ENCODE data around the gene CLRN3. TPM values are rescaled to one million over a fixed set of nuclear protein-coding genes. Genes with fewer than 3 reads are reported as not detected.

Gene CLRN3
- total RNA-seq = not detected
- not detected for polyA plus RNA-seq

- peaks cover 15% of the 10 kb centered on the region for H3K27me3 Mint-ChIP-seq
- Histone ChIP-seq H3K27ac (ENCODE audit: insufficient read depth, low read length, poor library complexity, severe bottlenecking) (no peak within 1 kb of the TSS), H3K27me3 (ENCODE audit: control insufficient read depth, insufficient read depth, low read length) (no peaks in the 10 kb centered on the region), H3K36me3 (ENCODE audit: control insufficient read depth, insufficient read depth, low read length) (no peaks in the 10 kb centered on the region), H3K4me3 (ENCODE audit: low read depth, low read length) (no peak within 1 kb of the TSS), H3K9me3 (ENCODE audit: control insufficient read depth in 2 of 2, low read length in 2 of 2) (no peaks in the 10 kb centered on the region), H3K4me1 (ENCODE audit: control insufficient read depth, insufficient read depth, low read length, poor library complexity, severe bottlenecking) (no peaks in the 10 kb centered on the region)
- ATAC-seq (ENCODE audit: low read depth in 2 of 2) (no peak), DNase-seq (no peak)
- peaks cover 0 to 2% (median 0%) of the 10 kb centered on the region in 7 donors for H3K9me3 Mint-ChIP-seq
- H3K4me3 Mint-ChIP-seq = no peak within 1 kb of the TSS
- H3K27ac Mint-ChIP-seq = no peak within 1 kb of the TSS
- no peaks in the 10 kb centered on the region for H3K36me3 Mint-ChIP-seq
- no peaks in the 10 kb centered on the region for H3K4me1 Mint-ChIP-seq
Measured at GRCh38 chr10:127892743-127893142, at the start of gene CLRN3. TSS of gene CLRN3 (minus strand) at chr10:127892941. CDS start at chr10:127892784, 157 bp downstream.

DNA sequence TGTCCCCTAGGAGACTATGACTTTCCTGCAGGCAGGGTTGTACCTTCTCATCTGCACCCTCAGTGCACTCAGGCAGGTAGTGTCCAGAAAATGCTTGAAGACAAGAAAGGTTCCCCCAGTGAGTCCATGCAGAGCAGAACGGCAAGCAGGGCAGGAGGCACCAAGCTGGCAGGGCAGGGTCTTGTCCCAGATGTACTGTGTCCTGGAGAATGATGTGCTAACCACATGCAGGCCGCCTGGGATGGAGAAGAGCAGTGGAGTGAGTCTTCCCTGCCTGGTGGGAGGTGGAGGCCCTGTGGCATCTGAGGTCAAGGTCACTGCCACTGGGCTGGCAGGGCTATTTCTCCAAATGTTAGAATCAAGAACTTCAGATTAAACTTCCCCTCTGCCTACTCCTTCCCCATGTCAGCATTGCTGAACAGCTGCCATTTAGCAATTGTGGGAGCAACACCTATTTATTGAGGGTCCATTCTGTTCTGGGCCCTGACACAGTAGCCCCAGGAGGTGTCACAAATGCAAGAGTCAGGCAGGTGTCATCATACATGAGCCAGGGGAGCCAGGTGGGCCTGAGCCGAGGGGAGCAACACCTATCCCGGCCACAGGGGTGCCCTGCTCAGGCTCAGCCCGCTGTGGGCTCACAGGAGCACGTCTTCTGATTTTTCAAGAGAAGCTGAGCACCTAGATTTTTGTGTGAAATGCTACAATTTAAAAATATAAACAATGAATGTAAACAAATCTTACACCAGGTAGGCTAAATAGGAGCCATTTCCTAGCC lies 48.3 kb upstream of the CLRN3 start:
- Mint-ChIP-seq H3K4me1 (peaks cover 0 to 6% (median 2%) of the 10 kb centered on the region in 4 donors), H3K9me3 (peaks cover 0 to 3% (median 0%) of the 10 kb centered on the region in 7 donors), H3K4me3 (no peak overlapping the region), H3K36me3 (no peaks in the 10 kb centered on the region), H3K27ac (no peak overlapping the region), H3K27me3 (peaks cover 20% of the 10 kb centered on the region)
- H3K27ac ChIP-seq (ENCODE audit: insufficient read depth, low read length, poor library complexity, severe bottlenecking) = no peak overlapping the region
- no peaks in the 10 kb centered on the region for H3K27me3 ChIP-seq (ENCODE audit: control insufficient read depth, insufficient read depth, low read length)
- no peak for ATAC-seq (ENCODE audit: low read depth in 2 of 2)
- H3K9me3 ChIP-seq (ENCODE audit: control insufficient read depth in 2 of 2, low read length in 2 of 2) = no peaks in the 10 kb centered on the region
- H3K4me1 ChIP-seq (ENCODE audit: control insufficient read depth, insufficient read depth, low read length, poor library complexity, severe bottlenecking) = no peaks in the 10 kb centered on the region
- no peak overlapping the region for H3K4me3 ChIP-seq (ENCODE audit: low read depth, low read length)
- no peak for DNase-seq
- H3K36me3 ChIP-seq (ENCODE audit: control insufficient read depth, insufficient read depth, low read length) = no peaks in the 10 kb centered on the region

DNA sequence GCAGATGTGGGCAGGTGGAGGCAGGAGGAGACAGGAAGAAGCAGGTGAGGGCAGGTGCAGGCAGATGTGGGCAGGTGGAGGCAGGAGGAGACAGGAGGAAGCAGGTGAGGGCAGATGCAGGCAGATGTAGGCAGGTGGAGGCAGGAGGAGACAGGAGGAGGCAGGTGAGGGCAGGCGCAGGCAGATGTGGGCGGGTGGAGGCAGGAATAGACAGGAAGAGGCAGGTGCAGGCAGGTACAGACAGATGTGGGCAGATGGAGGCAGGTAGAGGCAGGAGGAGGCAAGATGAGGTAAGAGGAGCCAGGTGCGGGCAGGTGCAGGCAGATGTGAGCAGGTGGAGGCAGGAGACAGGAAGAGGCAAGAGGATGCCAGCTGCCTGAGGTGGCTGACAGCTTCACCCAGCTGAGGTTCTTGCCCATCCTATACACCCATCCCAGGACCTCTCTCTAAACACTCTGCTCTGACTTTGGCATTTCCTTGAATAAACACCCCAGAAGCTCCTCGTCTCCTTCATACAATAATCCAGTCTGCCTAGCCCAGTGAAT lies 47.1 kb upstream of the CLRN3 start:
- no peaks in the 10 kb centered on the region for H3K36me3 ChIP-seq (ENCODE audit: control insufficient read depth, insufficient read depth, low read length)
- Mint-ChIP-seq H3K27ac (no peak overlapping the region), H3K36me3 (no peaks in the 10 kb centered on the region), H3K9me3 (peaks cover 0 to 3% (median 0%) of the 10 kb centered on the region in 7 donors), H3K27me3 (peaks cover 20% of the 10 kb centered on the region), H3K4me1 (peaks cover 0 to 2% (median 0%) of the 10 kb centered on the region in 4 donors), H3K4me3 (no peak overlapping the region)
- no peaks in the 10 kb centered on the region for H3K4me1 ChIP-seq (ENCODE audit: control insufficient read depth, insufficient read depth, low read length, poor library complexity, severe bottlenecking)
- ATAC-seq (ENCODE audit: low read depth in 2 of 2) = no peak
- H3K27me3 ChIP-seq (ENCODE audit: control insufficient read depth, insufficient read depth, low read length) = no peaks in the 10 kb centered on the region
- H3K27ac ChIP-seq (ENCODE audit: insufficient read depth, low read length, poor library complexity, severe bottlenecking) = no peak overlapping the region
- no peak for DNase-seq
- no peak overlapping the region for H3K4me3 ChIP-seq (ENCODE audit: low read depth, low read length)
- H3K9me3 ChIP-seq (ENCODE audit: control insufficient read depth in 2 of 2, low read length in 2 of 2) = no peaks in the 10 kb centered on the region

DNA sequence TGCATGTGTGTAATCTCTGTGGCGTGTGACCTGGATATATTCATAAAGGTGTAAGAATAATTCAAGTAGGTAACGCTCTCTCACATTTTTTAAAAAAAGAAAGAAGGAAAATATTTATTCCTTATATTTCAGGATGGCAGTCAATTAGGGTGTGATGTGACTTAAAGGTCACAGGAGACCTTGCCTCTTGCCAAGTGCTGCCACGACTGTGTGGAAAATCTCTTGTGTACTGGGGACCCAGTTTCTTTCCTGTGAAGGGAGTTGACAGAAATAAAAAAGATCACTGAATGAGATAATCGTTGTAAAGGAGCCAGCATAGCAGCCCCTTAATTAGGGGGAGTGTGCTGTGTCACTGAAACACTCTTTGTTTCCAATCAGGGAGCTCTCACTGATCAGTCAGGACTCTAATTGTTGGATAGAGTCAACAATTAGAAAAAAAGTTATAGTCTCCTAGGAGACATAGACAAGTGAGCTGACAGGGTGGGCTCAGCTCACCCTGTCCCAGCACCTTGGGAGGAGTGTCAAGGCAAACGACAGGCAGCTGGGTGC lies 45.2 kb upstream of the CLRN3 start:
- H3K4me3 Mint-ChIP-seq = no peak overlapping the region
- no peaks in the 10 kb centered on the region for H3K36me3 Mint-ChIP-seq
- no peak overlapping the region for H3K27ac Mint-ChIP-seq
- H3K9me3 Mint-ChIP-seq = peaks cover 0 to 2% (median 0%) of the 10 kb centered on the region in 7 donors
- Histone ChIP-seq H3K4me3 (ENCODE audit: low read depth, low read length) (no peak overlapping the region), H3K36me3 (ENCODE audit: control insufficient read depth, insufficient read depth, low read length) (no peaks in the 10 kb centered on the region), H3K27me3 (ENCODE audit: control insufficient read depth, insufficient read depth, low read length) (no peaks in the 10 kb centered on the region), H3K4me1 (ENCODE audit: control insufficient read depth, insufficient read depth, low read length, poor library complexity, severe bottlenecking) (no peaks in the 10 kb centered on the region), H3K27ac (ENCODE audit: insufficient read depth, low read length, poor library complexity, severe bottlenecking) (no peak overlapping the region), H3K9me3 (ENCODE audit: control insufficient read depth in 2 of 2, low read length in 2 of 2) (no peaks in the 10 kb centered on the region)
- ATAC-seq (ENCODE audit: low read depth in 2 of 2) = no peak
- peaks cover 20% of the 10 kb centered on the region for H3K27me3 Mint-ChIP-seq
- H3K4me1 Mint-ChIP-seq = peaks cover 0 to 2% (median 0%) of the 10 kb centered on the region in 4 donors
- no peak for DNase-seq

DNA sequence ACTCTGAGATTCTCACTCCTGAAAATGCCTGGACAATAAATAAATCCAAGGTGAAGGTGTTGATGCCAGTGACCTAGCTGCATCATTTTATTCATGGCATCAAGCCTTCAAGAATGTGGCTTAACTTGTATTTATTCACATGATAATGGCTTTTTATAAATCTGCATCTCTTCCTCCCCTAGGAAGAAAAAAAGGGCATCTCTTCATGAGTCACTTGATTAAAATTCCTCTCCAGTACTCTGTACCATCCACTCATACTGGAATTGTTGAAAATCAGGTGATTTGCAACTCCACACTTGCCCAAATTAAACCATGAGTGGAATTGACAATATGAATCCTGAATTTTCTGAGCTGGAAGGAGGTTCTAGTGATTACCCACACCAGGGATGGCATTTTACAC lies 44.3 kb upstream of the CLRN3 start:
- no peaks in the 10 kb centered on the region for H3K4me1 Mint-ChIP-seq
- H3K9me3 Mint-ChIP-seq = peaks cover 0 to 2% (median 0%) of the 10 kb centered on the region in 7 donors
- H3K27me3 ChIP-seq (ENCODE audit: control insufficient read depth, insufficient read depth, low read length) = no peaks in the 10 kb centered on the region
- H3K27me3 Mint-ChIP-seq = peaks cover 16% of the 10 kb centered on the region
- no peaks in the 10 kb centered on the region for H3K36me3 Mint-ChIP-seq
- H3K4me3 ChIP-seq (ENCODE audit: low read depth, low read length) = no peak overlapping the region
- H3K4me1 ChIP-seq (ENCODE audit: control insufficient read depth, insufficient read depth, low read length, poor library complexity, severe bottlenecking) = no peaks in the 10 kb centered on the region
- H3K36me3 ChIP-seq (ENCODE audit: control insufficient read depth, insufficient read depth, low read length) = no peaks in the 10 kb centered on the region
- ATAC-seq (ENCODE audit: low read depth in 2 of 2) (no peak), DNase-seq (no peak)
- no peaks in the 10 kb centered on the region for H3K9me3 ChIP-seq (ENCODE audit: control insufficient read depth in 2 of 2, low read length in 2 of 2)
- no peak overlapping the region for H3K27ac Mint-ChIP-seq
- no peak overlapping the region for H3K4me3 Mint-ChIP-seq
- no peak overlapping the region for H3K27ac ChIP-seq (ENCODE audit: insufficient read depth, low read length, poor library complexity, severe bottlenecking)

DNA sequence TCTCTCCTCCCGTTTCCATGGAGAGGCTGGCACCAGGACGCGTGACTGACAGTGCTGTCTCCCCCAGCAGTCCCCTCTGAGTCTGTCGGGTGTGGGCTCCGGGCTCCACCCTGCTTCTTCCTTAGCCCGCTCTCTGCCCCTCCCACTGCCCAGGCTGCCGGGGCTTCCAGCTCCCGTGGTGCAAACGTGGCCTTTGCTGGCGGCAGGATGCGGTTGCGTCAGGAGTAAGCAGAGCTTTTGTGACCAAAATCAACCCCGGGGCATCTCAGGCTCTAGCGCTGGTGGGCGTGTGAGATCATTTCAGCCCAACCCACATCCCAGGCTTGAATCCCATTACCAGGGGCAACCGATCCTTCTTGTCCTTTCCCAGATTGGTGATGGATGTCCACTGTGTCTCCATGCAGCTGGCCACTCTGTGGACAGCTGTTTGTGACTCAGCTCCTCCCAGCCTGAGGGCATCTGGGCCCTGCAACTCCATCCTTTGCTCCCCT lies 42.4 kb upstream of the CLRN3 start:
- H3K27me3 Mint-ChIP-seq = peaks cover 4% of the 10 kb centered on the region
- H3K9me3 Mint-ChIP-seq = no peaks in the 10 kb centered on the region
- Histone ChIP-seq H3K4me3 (ENCODE audit: low read depth, low read length) (no peak overlapping the region), H3K4me1 (ENCODE audit: control insufficient read depth, insufficient read depth, low read length, poor library complexity, severe bottlenecking) (no peaks in the 10 kb centered on the region), H3K9me3 (ENCODE audit: control insufficient read depth in 2 of 2, low read length in 2 of 2) (no peaks in the 10 kb centered on the region), H3K27ac (ENCODE audit: insufficient read depth, low read length, poor library complexity, severe bottlenecking) (no peak overlapping the region), H3K36me3 (ENCODE audit: control insufficient read depth, insufficient read depth, low read length) (no peaks in the 10 kb centered on the region), H3K27me3 (ENCODE audit: control insufficient read depth, insufficient read depth, low read length) (no peaks in the 10 kb centered on the region)
- DNase-seq (no peak), ATAC-seq (ENCODE audit: low read depth in 2 of 2) (no peak)
- no peaks in the 10 kb centered on the region for H3K36me3 Mint-ChIP-seq
- no peak overlapping the region for H3K4me3 Mint-ChIP-seq
- no peak overlapping the region for H3K27ac Mint-ChIP-seq
- no peaks in the 10 kb centered on the region for H3K4me1 Mint-ChIP-seq

DNA sequence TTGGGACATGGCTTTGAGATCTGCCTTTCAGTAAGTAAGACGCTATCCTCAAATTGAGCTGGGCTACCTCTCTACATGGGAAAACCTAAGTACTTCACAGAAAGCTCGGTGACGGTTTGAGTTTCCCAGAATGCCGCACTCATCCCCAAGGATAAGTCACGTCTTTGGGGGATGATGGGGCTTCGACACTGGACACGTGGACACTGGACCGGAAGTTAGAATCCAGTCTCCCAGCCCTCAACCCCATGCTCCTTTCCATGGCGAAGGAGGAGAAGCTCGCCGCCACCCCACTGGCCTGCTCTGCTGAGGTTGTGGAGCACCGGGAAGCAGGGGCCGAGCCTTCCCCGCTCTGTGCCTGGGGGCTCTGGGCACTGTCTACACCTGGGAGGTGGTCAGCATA lies 41.6 kb upstream of the CLRN3 start:
- Mint-ChIP-seq H3K27me3 (peaks cover 4% of the 10 kb centered on the region), H3K36me3 (no peaks in the 10 kb centered on the region), H3K27ac (no peak overlapping the region), H3K4me1 (no peaks in the 10 kb centered on the region), H3K4me3 (no peak overlapping the region), H3K9me3 (no peaks in the 10 kb centered on the region)
- no peaks in the 10 kb centered on the region for H3K4me1 ChIP-seq (ENCODE audit: control insufficient read depth, insufficient read depth, low read length, poor library complexity, severe bottlenecking)
- no peak overlapping the region for H3K4me3 ChIP-seq (ENCODE audit: low read depth, low read length)
- no peaks in the 10 kb centered on the region for H3K9me3 ChIP-seq (ENCODE audit: control insufficient read depth in 2 of 2, low read length in 2 of 2)
- ATAC-seq (ENCODE audit: low read depth in 2 of 2) = no peak
- no peaks in the 10 kb centered on the region for H3K36me3 ChIP-seq (ENCODE audit: control insufficient read depth, insufficient read depth, low read length)
- H3K27me3 ChIP-seq (ENCODE audit: control insufficient read depth, insufficient read depth, low read length) = no peaks in the 10 kb centered on the region
- DNase-seq = no peak
- no peak overlapping the region for H3K27ac ChIP-seq (ENCODE audit: insufficient read depth, low read length, poor library complexity, severe bottlenecking)

All from CD4-positive, CD25-positive, alpha-beta regulatory T cell (primary cell).